ENCODE results near the gene MYL1.

DNA sequence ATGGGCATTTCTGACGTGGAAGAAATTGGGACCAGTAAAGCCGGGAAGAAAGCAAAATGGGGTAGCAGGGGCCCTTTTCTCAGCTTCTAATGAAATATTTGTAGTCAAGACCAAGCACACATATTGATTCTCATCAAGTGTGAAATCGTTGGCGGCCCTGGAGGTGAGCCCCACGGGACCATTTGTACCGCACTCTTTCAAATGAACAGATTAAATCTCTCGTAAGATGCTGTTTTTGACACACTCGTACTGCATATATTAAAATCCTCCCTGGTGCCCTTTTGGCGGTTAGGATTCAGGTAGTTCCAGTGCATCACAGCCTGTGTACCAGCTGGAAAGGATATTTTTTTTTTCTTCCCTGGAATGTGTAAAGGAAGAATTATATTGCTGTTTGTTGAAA is 9.9 kb upstream of the MYL1 start:
- TF ChIP-seq, protein P1, sequence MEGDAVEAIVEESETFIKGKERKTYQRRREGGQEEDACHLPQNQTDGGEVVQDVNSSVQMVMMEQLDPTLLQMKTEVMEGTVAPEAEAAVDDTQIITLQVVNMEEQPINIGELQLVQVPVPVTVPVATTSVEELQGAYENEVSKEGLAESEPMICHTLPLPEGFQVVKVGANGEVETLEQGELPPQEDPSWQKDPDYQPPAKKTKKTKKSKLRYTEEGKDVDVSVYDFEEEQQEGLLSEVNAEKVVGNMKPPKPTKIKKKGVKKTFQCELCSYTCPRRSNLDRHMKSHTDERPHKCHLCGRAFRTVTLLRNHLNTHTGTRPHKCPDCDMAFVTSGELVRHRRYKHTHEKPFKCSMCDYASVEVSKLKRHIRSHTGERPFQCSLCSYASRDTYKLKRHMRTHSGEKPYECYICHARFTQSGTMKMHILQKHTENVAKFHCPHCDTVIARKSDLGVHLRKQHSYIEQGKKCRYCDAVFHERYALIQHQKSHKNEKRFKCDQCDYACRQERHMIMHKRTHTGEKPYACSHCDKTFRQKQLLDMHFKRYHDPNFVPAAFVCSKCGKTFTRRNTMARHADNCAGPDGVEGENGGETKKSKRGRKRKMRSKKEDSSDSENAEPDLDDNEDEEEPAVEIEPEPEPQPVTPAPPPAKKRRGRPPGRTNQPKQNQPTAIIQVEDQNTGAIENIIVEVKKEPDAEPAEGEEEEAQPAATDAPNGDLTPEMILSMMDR (optimal IDR thresholded peaks at IDR 0.05 in 1 of 3, IDR thresholded peaks at IDR 0.05 in 1 of 3, conservative IDR thresholded peaks at IDR 0.05 in 1 of 3; ENCODE audit: extremely low read depth in 1 of 3, insufficient read depth in 2 of 3, low read length in 3 of 3), result no peak
- TF ChIP-seq EZH2 (IDR thresholded peaks at IDR 0.05; ENCODE audit: low read length), result no peak

All from keratinocyte (primary cell).